22Rv1 (cell line): Measurements from ENCODE around the gene WNT2B.

ENCODE experiments used
- CTCF ChIP-seq: fragments of 450-650 bp; IDR thresholded peaks from 2 replicates; pipeline ENCODE4 v1.5.1; 2017; ENCODE audit warnings: mild to moderate bottlenecking
- ZFX ChIP-seq: fragments of 450-650 bp; IDR thresholded peaks from 2 replicates; pipeline ENCODE4 v1.6.1; 2017; ENCODE audit warnings: antibody characterized with exemption, borderline replicate concordance

- TF ChIP-seq CTCF (no peak), ZFX (no peak)
Measured at GRCh38 chr1:112507921-112508277, 866 bp upstream of the WNT2B start.
